Measurements from ENCODE around the gene RMND1. TPM values are rescaled to one million over a fixed set of nuclear protein-coding genes. Genes with fewer than 3 reads are reported as not detected.

The RMND1 gene
- total and polyA plus RNA-seq, 2 of the 13 experiments (the other 11 are each of a cell fraction or from before 2014, with no cell fraction given): 34.0 to 72.5 TPM

- TF ChIP-seq HNF4G (IDR thresholded peaks at IDR 0.05; ENCODE audit: borderline replicate concordance, low read depth, low read length): no peak
- 0 out of 2 replicates have a peak, but pooled peaks have one; percentile 32 for TF ChIP-seq HNF4G (CRISPR knock-in tag; IDR thresholded peaks at IDR 0.05; ENCODE audit: borderline replicate concordance, low read depth)
- no peak for TF ChIP-seq ZNF577 (CRISPR knock-in tag; IDR thresholded peaks at IDR 0.05; ENCODE audit: borderline replicate concordance, low read depth)
- no peak for TF ChIP-seq CEBPG (CRISPR knock-in tag; IDR thresholded peaks at IDR 0.05)
- no peak for TF ChIP-seq HOXD1 (CRISPR knock-in tag; IDR thresholded peaks at IDR 0.05)
- TF ChIP-seq KAT8 (CRISPR knock-in tag; IDR thresholded peaks at IDR 0.05): no peak
- no peak for TF ChIP-seq HDAC1 (CRISPR knock-in tag; IDR thresholded peaks at IDR 0.05)
- no peak for TF ChIP-seq ZBTB14 (CRISPR knock-in tag; IDR thresholded peaks at IDR 0.05)
- no peak for TF ChIP-seq ZIK1 (CRISPR knock-in tag; IDR thresholded peaks at IDR 0.05; ENCODE audit: borderline replicate concordance, low read depth)
- no peak for TF ChIP-seq NR1H2 (CRISPR knock-in tag; IDR thresholded peaks at IDR 0.05; ENCODE audit: borderline replicate concordance, low read depth)
- no peak for TF ChIP-seq GLMP (CRISPR knock-in tag; IDR thresholded peaks at IDR 0.05; ENCODE audit: borderline replicate concordance)
- TF ChIP-seq, protein P1, sequence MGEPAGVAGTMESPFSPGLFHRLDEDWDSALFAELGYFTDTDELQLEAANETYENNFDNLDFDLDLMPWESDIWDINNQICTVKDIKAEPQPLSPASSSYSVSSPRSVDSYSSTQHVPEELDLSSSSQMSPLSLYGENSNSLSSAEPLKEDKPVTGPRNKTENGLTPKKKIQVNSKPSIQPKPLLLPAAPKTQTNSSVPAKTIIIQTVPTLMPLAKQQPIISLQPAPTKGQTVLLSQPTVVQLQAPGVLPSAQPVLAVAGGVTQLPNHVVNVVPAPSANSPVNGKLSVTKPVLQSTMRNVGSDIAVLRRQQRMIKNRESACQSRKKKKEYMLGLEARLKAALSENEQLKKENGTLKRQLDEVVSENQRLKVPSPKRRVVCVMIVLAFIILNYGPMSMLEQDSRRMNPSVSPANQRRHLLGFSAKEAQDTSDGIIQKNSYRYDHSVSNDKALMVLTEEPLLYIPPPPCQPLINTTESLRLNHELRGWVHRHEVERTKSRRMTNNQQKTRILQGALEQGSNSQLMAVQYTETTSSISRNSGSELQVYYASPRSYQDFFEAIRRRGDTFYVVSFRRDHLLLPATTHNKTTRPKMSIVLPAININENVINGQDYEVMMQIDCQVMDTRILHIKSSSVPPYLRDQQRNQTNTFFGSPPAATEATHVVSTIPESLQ (CRISPR knock-in tag; conservative IDR thresholded peaks at IDR 0.05): no peak
- no peak for TF ChIP-seq SP5 (CRISPR knock-in tag; IDR thresholded peaks at IDR 0.05; ENCODE audit: borderline replicate concordance, low read depth)
- TF ChIP-seq, protein P2, sequence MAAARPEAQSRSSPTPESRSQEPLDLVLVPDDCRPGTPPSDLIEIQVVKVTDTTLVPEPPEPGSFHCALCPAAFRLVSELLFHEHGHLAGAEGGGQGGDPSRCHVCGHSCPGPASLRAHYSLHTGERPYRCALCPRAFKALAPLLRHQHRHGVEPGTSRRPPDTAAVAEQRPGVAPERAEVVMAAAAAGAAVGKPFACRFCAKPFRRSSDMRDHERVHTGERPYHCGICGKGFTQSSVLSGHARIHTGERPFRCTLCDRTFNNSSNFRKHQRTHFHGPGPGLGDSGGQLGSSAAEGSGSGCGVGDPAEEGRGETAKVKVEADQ (CRISPR knock-in tag; IDR thresholded peaks at IDR 0.05; ENCODE audit: borderline replicate concordance): 0 out of 2 replicates have a peak, but pooled peaks have one; percentile 49
- no peak for TF ChIP-seq ZNF350 (CRISPR knock-in tag; IDR thresholded peaks at IDR 0.05; ENCODE audit: borderline replicate concordance, low read depth)
- no peak for TF ChIP-seq FOXC1 (CRISPR knock-in tag; IDR thresholded peaks at IDR 0.05; ENCODE audit: borderline replicate concordance)
- TF ChIP-seq, protein P3, sequence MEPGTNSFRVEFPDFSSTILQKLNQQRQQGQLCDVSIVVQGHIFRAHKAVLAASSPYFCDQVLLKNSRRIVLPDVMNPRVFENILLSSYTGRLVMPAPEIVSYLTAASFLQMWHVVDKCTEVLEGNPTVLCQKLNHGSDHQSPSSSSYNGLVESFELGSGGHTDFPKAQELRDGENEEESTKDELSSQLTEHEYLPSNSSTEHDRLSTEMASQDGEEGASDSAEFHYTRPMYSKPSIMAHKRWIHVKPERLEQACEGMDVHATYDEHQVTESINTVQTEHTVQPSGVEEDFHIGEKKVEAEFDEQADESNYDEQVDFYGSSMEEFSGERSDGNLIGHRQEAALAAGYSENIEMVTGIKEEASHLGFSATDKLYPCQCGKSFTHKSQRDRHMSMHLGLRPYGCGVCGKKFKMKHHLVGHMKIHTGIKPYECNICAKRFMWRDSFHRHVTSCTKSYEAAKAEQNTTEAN (CRISPR knock-in tag; conservative IDR thresholded peaks at IDR 0.05): no peak
- TF ChIP-seq ZNF737 (CRISPR knock-in tag; IDR thresholded peaks at IDR 0.05; ENCODE audit: borderline replicate concordance): no peak
- TF ChIP-seq ZC3H4 (CRISPR knock-in tag; IDR thresholded peaks at IDR 0.05; ENCODE audit: borderline replicate concordance): no peak
- TF ChIP-seq KDM6A (CRISPR knock-in tag; IDR thresholded peaks at IDR 0.05; ENCODE audit: low read depth): no peak
These were observed 24.0 kb upstream of the RMND1 start (continued) for GRCh38 chr6:151475653-151476523.

All from HepG2 (cell line).